MM.1S (cell line): ENCODE results near the gene KCNT1.
A peak's percentile ranks its signal among the peaks of the same experiment; 100 is the strongest.
"Not testable (repeated sequence)": the region's sequence is repeated elsewhere in the genome, so short reads cannot be mapped to it uniquely, and the experiment has no call there.

Experiments used
- DNase-seq: peaks from one replicate; pipeline ENCODE4 v3.0.0-alpha.2; 2015
- H2AFZ ChIP-seq: fragments of 300-600 bp; sonication (generic); 2 replicates; pipeline ENCODE4 v1.6.0; 2016; ENCODE audit warnings: antibody characterized with exemption, low read length
- H3F3A ChIP-seq: fragments of 300-600 bp; sonication (generic); 2 replicates; pipeline ENCODE4 v1.6.1; 2016; ENCODE audit warnings: mild to moderate bottlenecking, antibody characterized with exemption, low read length, moderate library complexity, mixed read lengths; ENCODE audit not compliant: insufficient read depth
- H3K27ac ChIP-seq: fragments of 300-600 bp; sonication (generic); 2 replicates; pipeline ENCODE4 v1.5.1; 2016; ENCODE audit warnings: mild to moderate bottlenecking, low read length
- H3K27me3 ChIP-seq: fragments of 300-600 bp; sonication (generic); replicated peaks from 2 replicates; pipeline ENCODE4 v1.6.0; 2016; ENCODE audit warnings: low read length; ENCODE audit not compliant: insufficient read depth
- H3K36me3 ChIP-seq: fragments of 300-600 bp; sonication (generic); replicated peaks from 2 replicates; pipeline ENCODE4 v1.6.1; 2016; ENCODE audit warnings: mild to moderate bottlenecking, low read length, mixed read lengths; ENCODE audit not compliant: insufficient read depth
- H3K4me1 ChIP-seq: fragments of 300-600 bp; sonication (generic); 2 replicates; pipeline ENCODE4 v1.6.1; 2016; ENCODE audit warnings: low read length, mixed read lengths
- H3K4me2 ChIP-seq: fragments of 300-600 bp; sonication (generic); 2 replicates; pipeline ENCODE4 v1.6.0; 2016; ENCODE audit warnings: low read depth, low read length
- H3K4me3 ChIP-seq: fragments of 300-600 bp; sonication (generic); 2 replicates; pipeline ENCODE4 v1.5.1; 2016; ENCODE audit warnings: low read length, mixed read lengths
- H3K79me2 ChIP-seq: fragments of 300-600 bp; sonication (generic); 2 replicates; pipeline ENCODE4 v1.6.1; 2016; ENCODE audit warnings: mixed run types, low read length, mixed read lengths
- H3K9ac ChIP-seq: fragments of 300-600 bp; sonication (generic); 2 replicates; pipeline ENCODE4 v1.6.1; 2016; ENCODE audit warnings: low read length, mixed read lengths
- H3K9me2 ChIP-seq: fragments of 300-600 bp; sonication (generic); replicated peaks from 2 replicates; pipeline ENCODE4 v1.6.1; 2016; ENCODE audit warnings: mild to moderate bottlenecking, low read length, mixed read lengths; ENCODE audit not compliant: insufficient read depth
- H3K9me3 ChIP-seq: fragments of 300-600 bp; sonication (generic); replicated peaks from 2 replicates; pipeline ENCODE4 v1.6.1; 2016; ENCODE audit warnings: mild to moderate bottlenecking, low read length, mixed read lengths; ENCODE audit not compliant: insufficient read depth
- H4K20me1 ChIP-seq: fragments of 300-600 bp; sonication (generic); 2 replicates; pipeline ENCODE4 v1.6.1; 2016; ENCODE audit warnings: mild to moderate bottlenecking, low read length, moderate library complexity, mixed read lengths; ENCODE audit not compliant: insufficient read depth
- CTCF ChIP-seq: fragments of 300-600 bp; sonication (generic); IDR thresholded peaks from 2 replicates; pipeline ENCODE4 v1.5.1; 2016; ENCODE audit warnings: antibody characterized with exemption, low read length, mixed read lengths
- EZH2 ChIP-seq: fragments of 300-600 bp; sonication (generic); optimal IDR thresholded peaks from 2 replicates; pipeline ENCODE3; 2017; ENCODE audit warnings: low read depth, mild to moderate bottlenecking, antibody characterized with exemption, low read length, mixed read lengths
- EZH2phosphoT487 ChIP-seq: fragments of 300-600 bp; sonication (generic); IDR thresholded peaks from 2 replicates; pipeline ENCODE4 v1.6.1; 2018; ENCODE audit warnings: antibody characterized with exemption, low read length

The KCNT1 gene

DNA sequence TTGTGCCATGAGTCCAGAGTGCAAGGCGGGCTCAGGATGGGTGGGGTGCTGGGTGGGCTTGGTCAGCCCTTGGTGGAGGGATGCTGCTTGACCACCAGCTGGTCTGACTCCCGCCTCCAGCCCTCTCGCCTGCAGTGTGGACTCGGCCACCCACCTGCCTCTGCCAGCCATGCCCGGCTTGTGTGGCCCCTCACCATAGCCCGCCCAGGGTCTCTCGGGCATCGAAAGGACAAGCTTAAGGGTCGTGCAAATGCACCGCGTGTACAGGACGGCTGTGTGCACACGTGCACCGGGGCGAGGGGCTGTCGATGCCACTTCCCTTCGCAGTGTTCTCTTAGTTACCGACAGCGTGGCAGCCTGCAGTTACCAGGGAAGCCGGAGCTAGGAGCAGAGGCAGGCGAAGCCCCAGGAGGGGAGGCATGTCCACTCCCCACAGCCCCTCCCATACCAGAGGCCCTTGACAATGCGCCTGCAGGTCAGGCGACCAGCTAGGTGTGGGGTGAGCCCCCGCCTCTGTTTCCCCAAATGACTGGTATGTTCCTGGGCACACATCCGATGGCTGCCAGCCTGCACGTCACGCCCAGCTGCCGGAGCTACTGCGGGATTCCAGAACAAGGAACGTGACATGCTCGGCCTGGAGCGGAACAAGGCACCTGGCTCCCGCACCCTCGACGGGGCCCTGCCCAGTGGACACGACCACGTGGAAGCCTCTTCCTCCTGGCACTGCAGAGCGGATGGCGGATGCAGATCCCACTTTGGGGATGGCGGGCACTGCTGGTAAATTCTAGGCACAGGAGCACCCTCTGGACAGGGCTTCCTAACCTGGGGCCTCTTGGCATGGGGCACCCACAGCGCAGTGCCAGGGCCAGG, 31.0 kb upstream of the KCNT1 start:
- H3K79me2 ChIP-seq = no peaks in the 10 kb centered on the region
- H3K9me2 ChIP-seq = no peaks in the 10 kb centered on the region
- H3K9me3 ChIP-seq = no peaks in the 10 kb centered on the region
- no peaks in the 10 kb centered on the region for H3K36me3 ChIP-seq
- H2AFZ ChIP-seq = no peak overlapping the region
- H3K4me3 ChIP-seq = no peak overlapping the region
- TF ChIP-seq EZH2phosphoT487 (no peak), CTCF (no peak), EZH2 (no peak)
- no peak for DNase-seq
- H3K9ac ChIP-seq = no peak overlapping the region
- H3K27ac ChIP-seq = no peak overlapping the region
- H3F3A ChIP-seq = no peaks in the 10 kb centered on the region
- H3K4me2 ChIP-seq = no peak overlapping the region
- 0 out of 2 replicates have a peak, but pooled peaks cover under 1% of the 10 kb centered on the region for H3K4me1 ChIP-seq
- H4K20me1 ChIP-seq = no peaks in the 10 kb centered on the region
- H3K27me3 ChIP-seq = peaks cover 81% of the 10 kb centered on the region

DNA sequence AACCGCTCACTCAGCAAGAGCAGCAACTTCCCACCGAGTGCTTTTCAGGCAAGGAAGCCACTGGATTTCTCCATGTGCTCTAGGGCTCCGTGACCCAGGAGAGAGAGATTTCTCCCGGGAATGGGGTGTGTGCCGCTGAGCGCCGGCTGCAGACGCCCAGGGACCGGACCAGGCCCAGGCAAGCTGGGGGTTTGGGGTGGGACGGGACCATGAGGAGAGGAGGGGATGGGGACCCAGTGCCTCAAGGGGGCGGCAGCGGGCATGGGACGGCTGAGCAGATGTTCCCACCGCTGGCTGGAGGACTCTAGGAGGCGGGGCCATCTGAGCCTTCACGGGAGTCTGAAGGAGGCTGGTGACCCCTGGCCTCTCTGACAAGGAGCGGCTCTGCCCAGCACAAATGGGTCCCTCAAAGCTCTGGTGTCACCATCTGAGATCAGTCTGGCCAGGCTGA, 30.4 kb upstream of the KCNT1 start:
- H3K9me3 ChIP-seq = no peaks in the 10 kb centered on the region
- no peak overlapping the region for H3K27ac ChIP-seq
- H2AFZ ChIP-seq = no peak overlapping the region
- no peaks in the 10 kb centered on the region for H3K36me3 ChIP-seq
- no peaks in the 10 kb centered on the region for H3F3A ChIP-seq
- TF ChIP-seq CTCF (peak; percentile 21), EZH2phosphoT487 (no peak), EZH2 (no peak)
- H3K27me3 ChIP-seq = peaks cover 79% of the 10 kb centered on the region
- peaks cover 2% of the 10 kb centered on the region; the same call in 1 of the 2 replicates for H3K4me1 ChIP-seq
- no peak overlapping the region for H3K4me2 ChIP-seq
- H4K20me1 ChIP-seq = no peaks in the 10 kb centered on the region
- H3K9ac ChIP-seq = no peak overlapping the region
- no peaks in the 10 kb centered on the region for H3K9me2 ChIP-seq
- DNase-seq = no peak
- H3K4me3 ChIP-seq = no peak overlapping the region
- no peaks in the 10 kb centered on the region for H3K79me2 ChIP-seq

- not testable (repeated sequence) for H2AFZ ChIP-seq, H3K27ac ChIP-seq, H4K20me1 ChIP-seq, DNase-seq, H3K9me2 ChIP-seq, H3K4me1 ChIP-seq, H3K9me3 ChIP-seq, H3K36me3 ChIP-seq, H3K4me3 ChIP-seq, H3K79me2 ChIP-seq, H3F3A ChIP-seq, H3K9ac ChIP-seq, H3K4me2 ChIP-seq
- peaks cover 77% of the 10 kb centered on the region for H3K27me3 ChIP-seq
Observed at GRCh38 chr9:135672786-135673185, 29.2 kb upstream of the KCNT1 start.

DNA sequence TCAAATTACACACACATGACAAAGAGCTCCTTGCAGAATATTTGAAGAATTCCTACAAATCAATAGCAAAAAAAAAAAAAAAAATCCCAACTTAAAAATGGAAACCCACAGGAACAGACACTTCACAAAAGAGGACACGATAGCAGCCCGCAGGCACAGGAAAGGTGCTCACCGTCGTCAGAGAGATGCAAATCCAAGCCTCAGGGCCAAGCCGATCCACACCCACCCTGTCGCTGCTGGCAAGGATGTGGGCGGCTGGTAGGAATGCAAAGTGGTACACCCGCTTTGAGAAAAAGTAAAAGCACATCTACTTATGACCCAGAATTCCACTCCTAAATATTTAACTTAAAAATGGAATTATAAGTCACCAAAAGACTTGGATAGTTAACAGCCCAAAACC, 28.0 kb upstream of the KCNT1 start:
- no peaks in the 10 kb centered on the region for H3K79me2 ChIP-seq
- H3K4me2 ChIP-seq = no peak overlapping the region
- peaks cover 77% of the 10 kb centered on the region for H3K27me3 ChIP-seq
- H3K4me1 ChIP-seq = peaks cover 7% of the 10 kb centered on the region; the same call in 1 of the 2 replicates
- TF ChIP-seq EZH2phosphoT487 = no peak
- no peak for TF ChIP-seq CTCF
- TF ChIP-seq EZH2 = no peak
- H4K20me1 ChIP-seq = no peaks in the 10 kb centered on the region
- H3K9me2 ChIP-seq = no peaks in the 10 kb centered on the region
- H3K4me3 ChIP-seq = no peak overlapping the region
- no peaks in the 10 kb centered on the region for H3K9me3 ChIP-seq
- H3F3A ChIP-seq = no peaks in the 10 kb centered on the region
- H3K36me3 ChIP-seq = no peaks in the 10 kb centered on the region
- no peak overlapping the region for H3K27ac ChIP-seq
- no peak overlapping the region for H2AFZ ChIP-seq
- DNase-seq = no peak
- H3K9ac ChIP-seq = no peak overlapping the region
